Cerebellar cortex (tissue), 1 donor: Measurements from ENCODE around the gene GNA12.
A peak's percentile ranks its signal among the peaks of the same experiment; 100 is the strongest.
"Not testable (repeated sequence)": the region's sequence is repeated elsewhere in the genome, so short reads cannot be mapped to it uniquely, and the experiment has no call there.

Experiments used
- DNase-seq: peaks from one replicate; pipeline ENCODE4 v3.0.0-alpha.2; 2015; ENCODE audit warnings: low spot score

Gene GNA12

DNA sequence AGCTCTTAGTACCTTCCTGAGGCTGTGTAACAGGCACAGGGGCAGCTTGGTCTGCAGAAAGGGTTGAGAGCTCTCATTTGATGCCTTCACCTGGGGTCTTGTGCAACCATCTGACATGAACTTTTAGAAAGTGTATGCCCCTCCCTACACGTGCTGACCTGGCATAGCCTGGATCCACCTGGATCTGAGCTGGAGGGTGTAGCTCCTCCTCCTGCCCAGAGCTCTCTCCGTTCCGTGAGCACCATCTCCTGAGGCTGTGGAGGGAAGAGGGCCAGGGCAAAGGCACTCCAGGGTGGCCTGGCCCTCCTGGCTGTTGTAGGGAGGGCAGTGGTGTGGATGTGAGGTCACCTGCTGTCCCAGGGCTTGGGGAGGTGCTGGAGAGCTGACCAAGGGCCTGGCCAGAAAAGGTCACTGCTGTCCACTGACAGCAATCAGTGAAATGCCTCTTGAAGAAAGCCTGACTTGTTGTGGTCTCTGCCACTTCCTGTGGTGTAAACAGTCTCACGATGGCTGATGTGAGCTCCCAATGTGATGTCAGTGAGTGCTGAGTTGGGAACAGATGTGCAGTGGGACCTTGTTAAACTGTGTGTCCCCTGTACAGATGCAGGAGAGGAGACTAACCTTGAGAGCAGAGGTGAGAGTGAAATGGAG is 133.1 kb downstream of the GNA12 start:
- no peak for DNase-seq

GRCh38 chr7:2710286-2710655 is 133.8 kb downstream of the GNA12 start:
- DNase-seq: no peak

- peak; percentile 71 for DNase-seq
Measured at GRCh38 chr7:2709553-2710285, 134.4 kb downstream of the GNA12 start.

DNA sequence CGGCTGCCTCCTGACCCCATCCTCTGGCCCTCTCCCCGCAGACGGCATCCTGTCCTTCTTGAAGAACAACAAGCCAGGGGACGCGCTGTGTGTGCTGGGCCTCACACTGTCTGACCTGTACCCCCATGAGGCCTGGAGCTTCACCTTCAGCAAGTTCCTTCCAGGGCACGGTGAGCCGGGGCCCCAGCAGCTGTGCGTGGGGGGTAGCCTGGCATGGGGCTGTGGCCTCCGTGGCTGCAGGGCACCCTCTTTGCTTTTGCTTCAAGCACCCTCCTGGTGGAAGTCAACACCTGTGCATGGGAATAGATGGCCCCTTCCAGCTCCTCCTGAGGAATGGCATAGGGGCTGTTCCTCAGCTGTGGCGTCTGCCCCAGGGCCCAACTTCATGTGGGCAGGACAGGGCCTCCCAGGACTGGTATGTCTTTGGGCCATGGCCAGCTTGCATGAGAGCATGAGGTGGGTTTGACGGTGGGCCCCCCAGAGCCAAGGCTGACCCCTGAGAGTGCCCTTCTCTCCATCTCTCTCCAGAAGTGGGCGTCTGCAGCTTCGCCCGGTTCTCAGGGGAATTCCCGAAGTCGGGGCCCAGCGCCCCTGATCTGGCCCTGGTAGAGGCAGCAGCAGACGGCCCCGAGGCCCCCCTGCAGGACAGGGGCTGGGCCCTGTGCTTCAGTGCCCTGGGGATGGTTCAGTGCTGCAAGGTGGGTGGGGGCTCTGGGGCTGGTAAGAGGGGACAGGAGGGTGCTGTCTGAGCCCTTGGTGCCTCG is 135.4 kb downstream of the GNA12 start:
- no peak for DNase-seq

- DNase-seq: no peak
Measured at GRCh38 chr7:2708041-2708440, 136.1 kb downstream of the GNA12 start.

- no peak for DNase-seq
Measured at GRCh38 chr7:2707481-2707880, 136.6 kb downstream of the GNA12 start.

- no peak for DNase-seq
Measured at GRCh38 chr7:2706685-2707126, 137.4 kb downstream of the GNA12 start.

- no peak for DNase-seq
Measured at GRCh38 chr7:2705371-2706096, 138.6 kb downstream of the GNA12 start.

DNA sequence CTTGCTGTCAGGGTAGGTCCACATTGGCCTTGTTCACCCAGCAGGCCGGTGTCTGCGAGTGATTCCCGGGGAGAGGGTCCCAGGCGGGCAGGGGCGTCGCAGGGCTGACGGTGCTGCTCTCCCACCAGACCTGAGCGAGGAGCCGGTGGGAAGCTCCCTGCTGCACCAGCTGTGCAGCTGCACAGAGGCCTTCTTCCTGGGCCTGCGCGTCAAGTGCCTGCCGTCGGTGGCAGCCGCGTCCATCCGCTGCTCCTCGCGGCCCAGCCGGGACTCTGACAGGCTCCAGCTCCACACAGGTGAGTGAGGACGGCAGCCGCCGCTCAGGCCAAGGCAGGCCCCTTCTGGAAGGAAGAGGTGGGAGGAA is 141.5 kb downstream of the GNA12 start:
- DNase-seq: no peak

DNA sequence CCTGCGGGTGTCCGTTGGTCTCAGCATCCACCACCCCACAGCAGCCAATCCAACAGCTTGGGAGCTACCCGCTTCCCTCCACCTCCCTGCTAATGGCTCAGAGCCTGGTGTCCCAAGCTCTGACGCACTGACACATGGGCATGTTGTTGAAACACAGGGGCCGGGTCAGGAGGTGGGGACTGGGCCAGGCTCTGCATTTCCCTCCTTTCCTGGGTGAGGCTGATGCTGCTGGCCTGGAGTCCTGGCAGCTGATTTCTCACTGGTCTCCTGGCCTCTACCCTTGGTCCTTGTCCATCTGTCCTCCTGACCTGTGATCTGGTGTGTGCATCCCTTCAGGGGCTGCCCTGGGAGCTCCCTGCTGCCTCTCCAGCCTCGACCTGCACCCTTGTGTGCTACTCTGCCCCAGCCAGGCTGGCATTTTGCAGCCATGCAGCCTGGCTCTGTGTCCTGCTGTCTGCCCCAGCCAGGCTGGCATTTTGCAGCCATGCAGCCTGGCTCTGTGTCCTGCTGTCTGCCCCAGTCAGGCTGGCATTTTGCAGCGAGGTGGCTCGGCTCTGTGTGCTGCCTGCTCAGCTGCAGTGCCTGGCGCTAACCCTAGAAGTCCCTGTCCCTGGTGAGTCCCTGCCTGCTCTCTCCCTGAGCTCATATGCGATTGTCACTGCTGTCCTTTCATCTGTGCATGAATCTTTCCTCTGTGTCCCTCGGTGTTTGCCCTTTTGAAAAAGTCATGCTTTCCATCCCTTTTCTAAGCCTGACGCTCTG is 142.1 kb downstream of the GNA12 start:
- DNase-seq: peak; percentile 68

DNA sequence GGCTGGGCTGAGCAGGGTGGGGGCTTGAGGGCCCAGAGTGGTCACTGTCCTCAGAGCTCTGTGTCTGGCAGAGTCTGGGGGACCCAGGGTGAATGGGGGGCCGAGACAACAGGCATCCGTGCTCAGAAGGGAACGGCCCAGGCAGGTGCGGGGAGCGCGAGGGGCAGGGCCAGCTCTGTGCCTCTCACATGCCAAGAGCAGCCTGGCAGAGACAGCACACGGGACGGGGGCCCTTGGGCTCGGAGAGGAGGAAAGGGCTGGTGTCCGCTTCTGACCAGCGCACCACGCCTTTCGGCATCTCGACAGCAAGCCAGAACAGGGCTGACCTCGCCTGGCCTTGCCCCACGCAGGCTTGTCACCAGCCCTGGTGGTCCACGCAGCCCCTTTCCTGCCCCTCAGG is 142.7 kb downstream of the GNA12 start:
- DNase-seq: no peak

- no peak for DNase-seq
Measured at GRCh38 chr7:2700141-2700850, 143.8 kb downstream of the GNA12 start.

- DNase-seq: no peak
Measured at GRCh38 chr7:2699289-2699620, 144.9 kb downstream of the GNA12 start.

GRCh38 chr7:2698581-2699288 is 145.4 kb downstream of the GNA12 start:
- no peak for DNase-seq

- not testable (repeated sequence) for DNase-seq
Measured at GRCh38 chr7:2694122-2694436, 150.0 kb downstream of the GNA12 start.

GRCh38 chr7:2693420-2694121 is 150.5 kb downstream of the GNA12 start:
- DNase-seq: not testable (repeated sequence)

DNA sequence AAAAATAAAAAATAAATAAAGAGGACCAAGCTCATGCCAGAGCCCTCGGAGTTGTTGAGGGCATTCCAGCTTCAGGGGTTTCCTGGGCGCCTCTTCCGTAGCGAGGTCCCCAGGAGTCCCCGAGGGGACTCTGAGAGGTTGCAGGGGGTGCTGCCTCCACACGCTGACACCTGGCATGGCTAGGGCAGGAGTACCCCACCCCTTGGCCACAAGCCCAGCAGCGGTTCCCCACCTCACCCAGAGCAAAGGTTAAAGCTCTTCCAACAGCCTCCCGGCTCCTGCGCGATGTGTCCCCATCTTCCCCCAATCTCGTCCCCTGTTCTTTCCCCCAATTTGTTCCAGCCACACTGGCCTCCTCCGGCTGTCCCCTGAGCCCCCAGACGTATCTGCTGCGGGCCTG is 151.6 kb downstream of the GNA12 start:
- DNase-seq: no peak

GRCh38 chr7:2691932-2692439 is 152.1 kb downstream of the GNA12 start:
- not testable (repeated sequence) for DNase-seq

DNA sequence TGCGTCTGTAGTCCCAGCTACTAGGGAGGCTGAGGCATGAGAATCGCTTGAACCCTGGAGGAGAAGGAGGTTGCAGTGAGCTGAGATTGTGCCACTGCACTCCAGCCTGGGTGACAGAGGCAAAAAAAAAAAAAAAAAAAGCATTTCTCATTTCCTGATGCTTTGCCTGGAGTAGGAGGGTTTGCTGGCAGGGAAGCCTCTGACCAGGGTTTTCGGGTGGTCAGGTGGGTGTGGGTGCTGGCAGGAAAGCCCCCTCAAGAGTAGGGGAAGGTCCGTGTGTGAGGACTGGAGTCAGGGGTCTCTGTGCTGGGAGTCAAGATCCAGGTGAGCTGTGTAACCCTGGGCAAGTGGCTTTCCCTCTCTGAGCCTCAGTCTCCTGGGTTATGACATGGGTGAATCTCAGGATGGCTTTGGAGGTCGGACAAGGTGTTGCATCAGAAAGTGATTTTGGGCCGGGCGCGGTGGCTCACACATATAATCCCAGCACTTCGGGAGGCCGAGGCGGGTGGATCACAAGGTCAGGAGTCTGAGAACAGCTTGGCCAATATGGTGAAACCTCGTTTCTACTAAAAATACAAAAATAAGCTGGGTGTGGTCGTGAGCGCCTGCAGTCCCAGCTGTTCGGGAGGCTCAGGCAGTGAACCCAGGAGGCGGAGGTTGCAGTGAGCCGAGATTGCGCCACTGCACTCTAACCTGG is 152.9 kb downstream of the GNA12 start:
- DNase-seq: no peak
